GM19372 (cell line): Measurements from ENCODE around the gene IFNLR1.

Source experiments
- ATAC-seq: cut with Tn5 transposase; IDR thresholded peaks from one replicate; pipeline ENCODE4 v1.9.1; 2021; ENCODE audit warnings: mild to moderate bottlenecking, low read depth, moderate library complexity; ENCODE audit not compliant: unreplicated experiment

The IFNLR1 gene

DNA sequence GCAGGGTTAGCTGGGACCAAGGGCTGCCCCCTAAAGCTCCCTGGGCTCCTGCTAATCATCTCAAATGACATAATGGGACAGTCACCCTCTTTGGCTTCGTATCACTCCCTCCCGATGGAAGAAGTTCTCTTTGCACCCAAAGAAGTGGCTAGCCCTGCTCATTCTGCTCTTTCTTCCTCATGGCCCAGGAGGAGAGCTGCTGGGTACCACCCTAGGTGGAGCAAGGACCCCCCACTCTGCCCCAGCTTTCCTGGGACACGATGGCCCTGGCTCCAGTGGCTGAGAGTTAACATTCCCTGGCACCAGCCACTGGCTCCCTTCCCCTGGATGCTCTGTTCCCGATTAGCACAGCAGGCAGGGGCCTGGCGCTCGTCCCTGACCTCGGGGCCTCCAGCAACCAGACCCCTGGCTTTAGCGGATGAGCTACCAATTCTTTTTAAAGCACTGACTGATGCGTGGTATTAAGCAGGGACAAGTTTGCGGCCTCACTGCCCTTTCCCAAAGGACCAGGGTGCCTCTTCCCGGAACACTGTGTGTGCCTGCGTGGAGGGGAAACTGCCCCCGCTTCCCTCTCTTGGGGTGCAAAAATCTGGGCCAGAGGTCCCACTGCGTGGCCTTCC, 76.3 kb downstream of the IFNLR1 start:
- ATAC-seq: no peak

DNA sequence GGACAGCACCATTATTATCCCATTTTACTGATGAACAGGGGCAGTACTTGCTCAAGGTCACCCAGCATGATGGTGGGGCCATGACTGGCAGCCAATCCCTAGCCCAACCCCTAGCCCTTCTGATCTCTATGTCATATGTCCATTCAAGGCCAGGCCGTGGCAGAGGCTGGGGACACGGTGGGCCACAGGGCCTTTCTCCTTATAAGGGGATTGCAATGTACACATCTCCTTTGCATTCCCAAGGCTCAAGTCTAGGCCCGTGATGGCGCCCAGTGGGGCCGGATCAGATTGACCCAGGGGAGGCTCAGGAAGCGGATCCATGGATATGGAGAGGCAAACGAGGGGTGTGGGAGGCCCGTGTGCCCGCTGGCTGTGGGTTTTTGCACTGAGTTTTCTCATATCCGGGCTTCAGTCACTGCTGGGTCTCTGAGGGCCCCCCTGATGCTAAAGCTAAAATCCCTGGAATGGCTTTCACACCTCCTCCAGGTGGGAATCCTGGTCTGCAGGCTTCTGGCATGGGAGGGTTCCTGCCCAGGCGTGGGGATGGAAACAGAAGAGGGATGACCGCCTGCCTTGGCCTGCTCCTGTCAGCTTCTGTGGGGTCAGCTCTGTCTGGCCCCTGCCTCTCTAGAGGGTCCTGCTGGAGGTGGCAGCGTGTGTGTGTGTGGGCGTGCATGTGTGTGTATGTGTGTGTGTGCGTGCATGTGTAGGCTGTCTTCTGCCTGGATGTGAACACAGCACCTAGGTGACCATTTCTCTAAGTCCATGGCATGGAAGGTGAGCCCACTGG, 77.2 kb downstream of the IFNLR1 start:
- ATAC-seq: no peak

DNA sequence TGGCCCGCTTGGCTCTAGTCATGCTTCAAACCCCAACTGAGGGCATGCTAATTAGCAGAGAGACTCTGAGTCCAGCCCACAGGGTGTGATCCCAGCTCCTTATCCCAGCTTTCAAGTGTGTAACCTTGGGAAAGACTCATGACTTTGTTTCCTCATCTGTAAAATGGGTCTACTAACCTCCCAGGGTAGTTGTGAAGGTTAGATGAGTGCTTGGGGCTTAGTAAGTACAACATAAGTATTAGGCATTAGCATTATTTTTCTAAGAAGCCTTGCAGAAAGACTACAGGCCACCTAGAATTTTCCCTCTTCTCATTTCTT, 78.0 kb downstream of the IFNLR1 start:
- no peak for ATAC-seq

DNA sequence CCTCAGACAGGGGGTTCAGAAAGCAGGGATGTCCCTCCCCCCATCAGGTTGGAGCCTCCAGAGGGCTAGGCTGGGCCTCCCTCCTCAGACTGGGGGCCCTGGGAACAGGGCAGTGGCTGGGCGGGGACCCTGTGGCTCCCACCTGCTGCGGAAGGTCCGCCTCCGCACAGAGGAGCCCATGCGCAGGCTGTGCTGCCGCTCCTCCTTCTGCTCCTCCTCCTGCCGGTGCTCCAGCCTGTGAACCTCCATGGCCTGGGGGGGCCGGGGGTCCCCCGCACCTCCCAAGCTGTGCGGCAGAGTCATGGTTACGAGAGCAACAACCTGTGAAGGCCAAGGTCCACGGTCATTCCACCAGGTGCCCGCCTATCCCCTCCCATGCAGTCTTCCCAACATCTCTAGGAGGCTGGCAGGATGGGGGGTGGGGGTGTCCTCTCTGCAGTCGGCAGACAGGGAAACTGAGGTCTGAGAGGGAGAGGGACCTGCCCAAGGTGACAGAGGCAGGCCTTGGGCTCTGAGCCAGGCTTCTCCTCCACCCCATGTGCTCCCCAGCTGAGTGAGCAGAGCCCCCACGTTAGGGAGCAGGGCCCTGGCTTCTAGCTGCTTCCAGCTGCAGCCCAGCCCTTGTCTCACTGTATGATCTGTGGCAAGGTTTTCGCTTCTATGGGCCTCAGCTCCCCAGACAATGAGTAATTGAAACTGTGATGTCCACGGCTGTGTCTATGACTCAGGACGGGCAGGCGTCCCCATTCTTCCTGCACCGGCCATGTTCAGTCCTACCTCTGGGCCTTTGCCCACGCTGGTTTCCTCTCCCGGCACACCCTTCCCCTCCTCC, 78.5 kb downstream of the IFNLR1 start:
- ATAC-seq: no peak

DNA sequence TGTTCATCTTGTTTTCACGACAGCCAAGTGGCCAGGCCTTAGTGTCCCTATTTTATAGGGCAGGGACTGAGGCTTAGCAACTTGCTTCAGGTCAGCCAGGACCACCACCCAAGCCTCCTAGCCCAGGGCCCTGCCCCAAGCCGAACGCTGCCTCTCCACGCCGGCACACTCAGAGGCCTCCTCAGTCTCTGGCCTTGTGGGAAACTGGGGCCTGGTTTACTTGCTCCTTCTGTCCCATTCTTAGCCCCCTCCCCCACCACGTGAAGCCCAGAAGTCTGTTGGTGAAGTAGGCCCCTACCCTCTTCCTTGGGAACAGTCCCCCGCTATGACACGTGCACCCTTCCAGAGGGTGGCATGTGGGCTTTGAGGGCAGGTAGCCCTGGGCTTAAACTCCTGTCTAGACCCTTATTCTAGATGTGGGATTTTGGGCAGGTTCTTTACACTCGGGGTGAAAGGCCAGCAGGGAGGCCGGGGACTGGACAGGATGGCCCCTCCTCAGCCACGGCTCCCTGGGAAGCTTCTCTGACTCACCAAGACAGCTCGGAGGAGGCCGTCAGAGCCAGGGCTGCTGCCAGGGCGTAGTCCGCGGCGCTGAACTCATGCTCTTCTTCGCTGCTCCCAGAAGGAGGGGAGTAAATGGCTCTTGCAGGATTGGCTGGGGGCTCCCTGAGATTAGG, 79.5 kb downstream of the IFNLR1 start:
- no peak for ATAC-seq

GRCh38 chr1:24105368-24106160, 81.5 kb downstream of the IFNLR1 start:
- no peak for ATAC-seq

DNA sequence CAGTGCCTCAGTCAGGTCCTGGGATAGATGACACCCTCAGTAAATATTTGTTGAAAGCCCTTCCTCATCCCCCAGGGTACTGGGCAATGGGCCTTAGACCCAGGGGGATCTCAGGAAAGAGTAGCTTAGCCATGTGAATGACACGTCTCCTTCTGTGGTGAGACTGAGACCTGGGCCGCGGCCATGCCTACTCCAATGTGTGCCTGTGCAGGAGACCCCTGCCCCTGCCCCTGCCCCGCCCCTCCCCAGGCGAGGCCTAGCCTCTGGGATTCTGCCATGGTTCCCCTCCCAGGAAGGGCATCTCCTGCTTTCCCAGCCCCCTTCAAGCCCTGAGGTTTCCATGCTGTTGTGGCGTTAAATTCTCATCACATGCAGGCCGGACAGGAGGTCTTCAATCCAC, 82.2 kb downstream of the IFNLR1 start:
- ATAC-seq: no peak
